Suprapubic skin (tissue), 4 donors: ENCODE data around the gene JMJD1C. TPM values are rescaled to one million over a fixed set of nuclear protein-coding genes. Genes with fewer than 3 reads are reported as not detected.

ENCODE experiments used
- DNase-seq, 2 donors: peaks; one replicate each; pipeline ENCODE4 v3.0.0-alpha.2; 2019; ENCODE audit warnings: low spot score in 2 of 2
- H3K27ac ChIP-seq: fragments of 200-600 bp; sonication (generic); one replicate; pipeline ENCODE4 v1.5.1; 2019
- H3K27me3 ChIP-seq: fragments of 200-600 bp; sonication (generic); one replicate; pipeline ENCODE4 v1.5.1; 2019
- H3K36me3 ChIP-seq: fragments of 200-600 bp; sonication (generic); one replicate; pipeline ENCODE4 v1.5.1; 2019
- H3K4me1 ChIP-seq: fragments of 200-600 bp; sonication (generic); one replicate; pipeline ENCODE4 v1.5.1; 2019
- H3K4me3 ChIP-seq: fragments of 200-600 bp; sonication (generic); one replicate; pipeline ENCODE4 v1.5.1; 2019; ENCODE audit warnings: mild to moderate bottlenecking
- H3K9me3 ChIP-seq: fragments of 200-600 bp; sonication (generic); one replicate; pipeline ENCODE4 v1.5.1; 2019
- EP300 ChIP-seq: sonication (generic); formaldehyde crosslinking; IDR thresholded peaks from one replicate; pipeline ENCODE4 v1.6.1; 2017; ENCODE audit warnings: antibody characterized with exemption
- POLR2A ChIP-seq, 2 donors: fragments of 450-650 bp; IDR thresholded peaks; one replicate each; pipeline ENCODE4 v1.6.1; 2017; ENCODE audit warnings: antibody characterized with exemption in 2 of 2, mild to moderate bottlenecking in 2 of 2, moderate library complexity in 2 of 2
- POLR2AphosphoS5 ChIP-seq, 3 donors: sonication (generic); formaldehyde crosslinking; IDR thresholded peaks; one replicate each; pipeline ENCODE4 v1.6.1; 2017; ENCODE audit warnings: antibody characterized with exemption in 3 of 3
- WGBS: methylation state at CpG from one replicate; pipeline ENCODE4 v1.1.5; 2018; 5-methylcytosine and 5-hydroxymethylcytosine counted together
- total RNA-seq, 4 donors: library from RNA; depleted of rRNA; stranded (reverse); fragments of >200 nt; gene quantifications; one replicate each; pipeline ENCODE4 v1.1.0, GENCODE V29; 2016
- TF ChIP-seq, protein P1 (sequence below), 2 donors: fragments of 200-600 bp in 1 of 2; fragments of 450-650 bp in 1 of 2; sonication (generic) in 1 of 2; IDR thresholded peaks; one replicate each; pipeline ENCODE4 v1.5.1; 2016 to 2019; ENCODE audit warnings: antibody characterized with exemption in 2 of 2, mild to moderate bottlenecking in 1 of 2, moderate library complexity in 1 of 2

Gene JMJD1C
- total RNA-seq, 4 donors from 2014 or later, result 78.6 to 127 (median 97.5) TPM

GRCh38 chr10:63456437-63457210 is 9.2 kb downstream of the JMJD1C start:
- Histone ChIP-seq H3K9me3 (no peaks in the 10 kb centered on the region), H3K27me3 (no peaks in the 10 kb centered on the region), H3K36me3 (no peaks in the 10 kb centered on the region), H3K4me3 (no peak overlapping the region), H3K27ac (no peak overlapping the region), H3K4me1 (peaks cover 3% of the 10 kb centered on the region)
- no peak for DNase-seq
- WGBS, result 56% methylated on average over 2 of the region's 2 CpGs
- TF ChIP-seq POLR2A (IDR thresholded peaks at IDR 0.05) (no peak), POLR2AphosphoS5 (IDR thresholded peaks at IDR 0.05) (no peak), EP300 (no peak)
- TF ChIP-seq, protein P1, sequence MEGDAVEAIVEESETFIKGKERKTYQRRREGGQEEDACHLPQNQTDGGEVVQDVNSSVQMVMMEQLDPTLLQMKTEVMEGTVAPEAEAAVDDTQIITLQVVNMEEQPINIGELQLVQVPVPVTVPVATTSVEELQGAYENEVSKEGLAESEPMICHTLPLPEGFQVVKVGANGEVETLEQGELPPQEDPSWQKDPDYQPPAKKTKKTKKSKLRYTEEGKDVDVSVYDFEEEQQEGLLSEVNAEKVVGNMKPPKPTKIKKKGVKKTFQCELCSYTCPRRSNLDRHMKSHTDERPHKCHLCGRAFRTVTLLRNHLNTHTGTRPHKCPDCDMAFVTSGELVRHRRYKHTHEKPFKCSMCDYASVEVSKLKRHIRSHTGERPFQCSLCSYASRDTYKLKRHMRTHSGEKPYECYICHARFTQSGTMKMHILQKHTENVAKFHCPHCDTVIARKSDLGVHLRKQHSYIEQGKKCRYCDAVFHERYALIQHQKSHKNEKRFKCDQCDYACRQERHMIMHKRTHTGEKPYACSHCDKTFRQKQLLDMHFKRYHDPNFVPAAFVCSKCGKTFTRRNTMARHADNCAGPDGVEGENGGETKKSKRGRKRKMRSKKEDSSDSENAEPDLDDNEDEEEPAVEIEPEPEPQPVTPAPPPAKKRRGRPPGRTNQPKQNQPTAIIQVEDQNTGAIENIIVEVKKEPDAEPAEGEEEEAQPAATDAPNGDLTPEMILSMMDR (IDR thresholded peaks at IDR 0.05), result no peak

GRCh38 chr10:63455507-63455906 is 10.3 kb downstream of the JMJD1C start:
- TF ChIP-seq, protein P1 (IDR thresholded peaks at IDR 0.05), result no peak
- TF ChIP-seq POLR2A (IDR thresholded peaks at IDR 0.05), result no peak
- no peak for TF ChIP-seq EP300
- no peak for TF ChIP-seq POLR2AphosphoS5 (IDR thresholded peaks at IDR 0.05)
- Histone ChIP-seq H3K27ac (no peak overlapping the region), H3K27me3 (no peaks in the 10 kb centered on the region), H3K36me3 (no peaks in the 10 kb centered on the region), H3K9me3 (no peaks in the 10 kb centered on the region), H3K4me1 (peaks cover 3% of the 10 kb centered on the region), H3K4me3 (no peak overlapping the region)
- DNase-seq, result no peak

- 49% methylated on average over 2 of the region's 2 CpGs for WGBS
- Histone ChIP-seq H3K27ac (no peak overlapping the region), H3K9me3 (no peaks in the 10 kb centered on the region), H3K27me3 (no peaks in the 10 kb centered on the region), H3K4me3 (no peak overlapping the region), H3K36me3 (no peaks in the 10 kb centered on the region), H3K4me1 (peaks cover 3% of the 10 kb centered on the region)
- no peak for DNase-seq
- TF ChIP-seq POLR2AphosphoS5 (IDR thresholded peaks at IDR 0.05) (no peak), POLR2A (IDR thresholded peaks at IDR 0.05) (no peak), EP300 (no peak)
- TF ChIP-seq, protein P1 (IDR thresholded peaks at IDR 0.05), result no peak
Measured at GRCh38 chr10:63454631-63455030, 11.1 kb downstream of the JMJD1C start.

DNA sequence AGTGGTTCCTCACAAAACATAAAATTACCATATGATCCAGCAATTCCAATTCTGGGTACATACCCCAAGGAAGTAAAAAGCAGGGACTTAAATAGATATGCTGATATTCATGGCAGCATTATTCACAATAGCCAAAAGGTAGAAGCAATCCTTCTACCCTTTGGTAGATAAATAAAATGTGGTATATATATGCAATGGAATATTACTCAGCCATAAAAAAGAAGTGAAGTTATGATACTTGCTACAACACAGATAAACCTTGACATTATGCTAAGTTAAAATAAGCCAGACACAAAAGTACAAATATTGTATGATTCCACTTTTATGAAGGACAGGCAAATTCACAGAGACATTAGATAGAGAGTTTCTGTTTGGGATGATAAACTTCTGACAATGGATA is 13.3 kb downstream of the JMJD1C start:
- Histone ChIP-seq H3K27me3 (no peaks in the 10 kb centered on the region), H3K27ac (no peak overlapping the region), H3K36me3 (no peaks in the 10 kb centered on the region), H3K9me3 (no peaks in the 10 kb centered on the region), H3K4me3 (no peak overlapping the region), H3K4me1 (peaks cover 3% of the 10 kb centered on the region)
- TF ChIP-seq EP300, result no peak
- TF ChIP-seq POLR2AphosphoS5 (IDR thresholded peaks at IDR 0.05), result no peak
- no peak for TF ChIP-seq POLR2A (IDR thresholded peaks at IDR 0.05)
- TF ChIP-seq, protein P1 (IDR thresholded peaks at IDR 0.05), result no peak
- no peak for DNase-seq

- DNase-seq, result no peak
- Histone ChIP-seq H3K36me3 (no peaks in the 10 kb centered on the region), H3K9me3 (no peaks in the 10 kb centered on the region), H3K27me3 (no peaks in the 10 kb centered on the region), H3K27ac (no peak overlapping the region), H3K4me3 (no peak overlapping the region), H3K4me1 (no peaks in the 10 kb centered on the region)
- 97% methylated on average over 1 of the region's 1 CpG for WGBS
- no peak for TF ChIP-seq POLR2A (IDR thresholded peaks at IDR 0.05)
- TF ChIP-seq EP300, result no peak
- no peak for TF ChIP-seq POLR2AphosphoS5 (IDR thresholded peaks at IDR 0.05)
- TF ChIP-seq, protein P1 (IDR thresholded peaks at IDR 0.05), result no peak
Measured at GRCh38 chr10:63446716-63447440, 18.9 kb downstream of the JMJD1C start.
